GM13976 (cell line): Measurements from ENCODE around the gene CCDC59.

Source experiments
- DNase-seq: peaks from one replicate; pipeline ENCODE4 v3.0.0; 2012; ENCODE audit warnings: low spot score
- in situ Hi-C: fragments of 300-500 bp; cut with MboI; formaldehyde crosslinking; loops from one replicate; pipeline ENCODE4 v1.12.0; 2022; ENCODE audit warnings: low sequenced_read_pairs, mixed read lengths, inconsistent platforms; ENCODE audit not compliant: unreplicated experiment
- TF ChIP-seq, protein P1 (sequence below): IDR thresholded peaks from 2 replicates; pipeline ENCODE4 v1.5.1; 2012; ENCODE audit warnings: borderline replicate concordance, mild to moderate bottlenecking; ENCODE audit not compliant: insufficient read depth; ENCODE audit errors: extremely low read depth, missing control alignments, control extremely low read depth

CCDC59 gene, protein sequence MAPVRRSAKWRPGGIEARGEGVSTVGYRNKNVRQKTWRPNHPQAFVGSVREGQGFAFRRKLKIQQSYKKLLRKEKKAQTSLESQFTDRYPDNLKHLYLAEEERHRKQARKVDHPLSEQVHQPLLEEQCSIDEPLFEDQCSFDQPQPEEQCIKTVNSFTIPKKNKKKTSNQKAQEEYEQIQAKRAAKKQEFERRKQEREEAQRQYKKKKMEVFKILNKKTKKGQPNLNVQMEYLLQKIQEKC

DNA sequence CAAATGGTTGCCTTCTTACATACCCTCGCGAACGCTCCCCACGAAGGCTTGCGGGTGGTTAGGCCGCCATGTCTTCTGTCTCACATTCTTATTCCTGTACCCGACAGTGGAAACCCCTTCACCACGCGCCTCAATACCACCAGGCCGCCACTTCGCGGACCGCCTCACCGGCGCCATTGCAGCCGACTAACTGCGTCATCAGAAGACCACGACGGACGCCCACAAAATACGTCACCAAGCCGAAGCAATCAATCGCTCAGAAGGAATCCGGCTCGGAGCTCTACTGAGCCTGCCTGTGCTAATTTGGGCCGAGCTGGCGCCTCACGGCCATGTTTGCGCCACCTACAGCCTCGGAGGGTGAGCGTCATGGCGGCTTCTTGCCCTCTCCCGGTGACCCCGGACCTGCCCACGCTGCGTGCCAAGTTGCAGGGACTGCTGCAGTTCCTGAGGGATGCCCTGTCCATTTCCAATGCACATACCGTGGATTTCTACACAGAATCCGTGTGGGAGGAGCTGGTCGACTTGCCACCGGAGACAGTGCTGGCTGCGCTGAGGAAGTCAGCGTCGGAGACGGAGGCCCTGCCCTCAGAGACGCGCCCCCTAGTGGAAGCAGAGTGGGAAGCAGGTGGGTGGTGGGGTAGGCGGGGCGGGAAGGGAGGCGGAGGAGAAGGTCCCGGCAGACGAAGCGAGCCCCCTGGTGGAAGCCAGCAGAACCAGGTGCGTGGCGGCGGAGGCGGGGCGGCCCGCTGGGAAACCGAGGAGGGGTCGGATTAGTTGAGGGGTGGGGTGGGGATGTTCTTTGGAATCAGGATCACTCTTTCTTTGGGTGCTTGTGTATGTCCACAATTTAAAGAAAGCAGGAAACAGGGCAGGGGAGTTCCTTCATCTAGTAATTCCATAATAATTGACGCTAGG, at the start of gene CCDC59, which contains the start of gene METTL25:
TSS of gene CCDC59 (minus strand) at position 188 of the 915 bp plus-strand sequence. CDS start at position 177, 11 bp downstream.
TSS of gene METTL25 (plus strand) at position 330 of the 915 bp plus-strand sequence. CDS start at position 367, 37 bp downstream.
- peak; percentile 91 for DNase-seq
- in situ Hi-C loops = no loop called here
- TF ChIP-seq, protein P1, sequence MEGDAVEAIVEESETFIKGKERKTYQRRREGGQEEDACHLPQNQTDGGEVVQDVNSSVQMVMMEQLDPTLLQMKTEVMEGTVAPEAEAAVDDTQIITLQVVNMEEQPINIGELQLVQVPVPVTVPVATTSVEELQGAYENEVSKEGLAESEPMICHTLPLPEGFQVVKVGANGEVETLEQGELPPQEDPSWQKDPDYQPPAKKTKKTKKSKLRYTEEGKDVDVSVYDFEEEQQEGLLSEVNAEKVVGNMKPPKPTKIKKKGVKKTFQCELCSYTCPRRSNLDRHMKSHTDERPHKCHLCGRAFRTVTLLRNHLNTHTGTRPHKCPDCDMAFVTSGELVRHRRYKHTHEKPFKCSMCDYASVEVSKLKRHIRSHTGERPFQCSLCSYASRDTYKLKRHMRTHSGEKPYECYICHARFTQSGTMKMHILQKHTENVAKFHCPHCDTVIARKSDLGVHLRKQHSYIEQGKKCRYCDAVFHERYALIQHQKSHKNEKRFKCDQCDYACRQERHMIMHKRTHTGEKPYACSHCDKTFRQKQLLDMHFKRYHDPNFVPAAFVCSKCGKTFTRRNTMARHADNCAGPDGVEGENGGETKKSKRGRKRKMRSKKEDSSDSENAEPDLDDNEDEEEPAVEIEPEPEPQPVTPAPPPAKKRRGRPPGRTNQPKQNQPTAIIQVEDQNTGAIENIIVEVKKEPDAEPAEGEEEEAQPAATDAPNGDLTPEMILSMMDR = peak; percentile 90

DNA sequence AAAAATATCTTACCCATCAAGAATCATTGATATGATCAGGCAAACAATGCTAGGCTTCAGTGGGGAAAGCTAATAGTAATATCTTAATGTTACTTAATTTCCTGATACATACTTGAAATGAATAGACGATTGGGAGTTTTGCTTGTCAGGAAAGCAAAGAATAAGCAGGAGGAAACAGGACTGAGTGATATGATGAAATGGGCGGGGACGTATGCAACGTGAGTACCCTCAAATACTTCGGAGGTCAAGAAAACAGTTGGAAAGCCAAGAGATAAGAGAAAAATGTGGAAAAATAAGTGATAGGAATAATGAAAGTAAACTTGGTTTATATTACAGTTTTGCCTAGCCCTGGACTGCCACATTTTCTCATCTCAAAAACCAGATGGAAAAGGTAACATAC, 49.3 kb upstream of the CCDC59 start:
- in situ Hi-C loops = no loop called here
- DNase-seq = no peak
- TF ChIP-seq, protein P1 = no peak

DNA sequence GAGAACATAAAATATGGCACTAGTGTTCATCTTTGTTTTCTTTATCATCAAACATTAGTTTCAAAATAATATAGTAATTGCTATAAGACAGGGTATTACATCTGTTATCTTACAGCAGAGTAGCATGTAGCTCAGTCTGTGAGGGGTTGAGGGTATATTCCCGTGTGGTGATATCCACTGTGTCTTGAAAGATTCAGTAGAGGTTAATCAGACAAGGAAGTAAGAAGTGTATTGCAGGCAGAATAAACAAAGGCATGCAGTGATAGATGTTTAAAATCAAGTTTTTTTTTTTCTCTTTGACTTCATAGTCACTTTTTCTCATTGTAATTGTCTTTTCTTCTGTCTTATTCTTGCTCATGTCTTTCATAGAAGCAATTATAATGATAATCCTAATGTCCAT, 48.5 kb upstream of the CCDC59 start:
- in situ Hi-C loops = no loop called here
- TF ChIP-seq, protein P1 = no peak
- DNase-seq = no peak

DNA sequence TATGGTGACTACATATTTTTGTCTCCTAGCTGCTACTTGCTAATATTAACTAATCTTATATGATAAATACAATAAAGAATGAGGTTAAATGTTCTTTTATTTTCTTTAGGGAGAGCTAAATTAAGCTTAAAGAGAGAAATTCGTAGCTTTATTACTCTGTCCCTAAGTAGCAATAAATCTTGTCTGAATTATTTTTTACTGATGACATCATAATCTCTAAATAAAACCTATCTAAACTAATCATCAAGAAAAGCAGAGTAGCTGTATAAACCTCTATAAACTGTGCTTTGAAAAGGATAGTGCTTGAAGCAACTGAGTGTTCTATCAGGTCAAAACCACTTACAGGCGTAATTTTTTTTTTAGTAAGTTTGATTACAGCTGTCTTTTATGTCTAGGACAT, 42.6 kb upstream of the CCDC59 start:
- in situ Hi-C loops = no loop called here
- TF ChIP-seq, protein P1 = no peak
- DNase-seq = no peak

DNA sequence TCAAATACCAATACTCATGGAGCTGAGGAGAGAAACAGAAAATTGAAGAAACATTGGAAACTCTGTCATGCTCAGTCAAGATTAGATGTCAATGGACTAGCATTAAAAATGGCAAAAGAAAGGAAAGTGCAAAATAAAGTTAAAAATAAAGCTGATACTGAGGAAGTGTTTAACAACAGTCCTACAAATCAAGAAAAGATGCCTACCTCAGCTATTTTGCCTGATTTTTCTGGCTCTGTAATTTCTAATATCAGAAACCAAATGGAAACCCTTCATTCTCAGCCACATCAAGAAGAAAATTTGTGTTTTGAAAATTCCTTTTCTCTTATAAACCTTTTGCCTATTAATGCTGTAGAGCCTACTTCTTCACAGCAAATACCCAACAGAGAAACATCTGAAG, 40.7 kb upstream of the CCDC59 start:
- in situ Hi-C loops = loop anchor here (25.0 kb wide), 1 partner anchor 238 kb away; no protein-coding TSS in a partner anchor
- DNase-seq = no peak
- TF ChIP-seq, protein P1 = no peak

DNA sequence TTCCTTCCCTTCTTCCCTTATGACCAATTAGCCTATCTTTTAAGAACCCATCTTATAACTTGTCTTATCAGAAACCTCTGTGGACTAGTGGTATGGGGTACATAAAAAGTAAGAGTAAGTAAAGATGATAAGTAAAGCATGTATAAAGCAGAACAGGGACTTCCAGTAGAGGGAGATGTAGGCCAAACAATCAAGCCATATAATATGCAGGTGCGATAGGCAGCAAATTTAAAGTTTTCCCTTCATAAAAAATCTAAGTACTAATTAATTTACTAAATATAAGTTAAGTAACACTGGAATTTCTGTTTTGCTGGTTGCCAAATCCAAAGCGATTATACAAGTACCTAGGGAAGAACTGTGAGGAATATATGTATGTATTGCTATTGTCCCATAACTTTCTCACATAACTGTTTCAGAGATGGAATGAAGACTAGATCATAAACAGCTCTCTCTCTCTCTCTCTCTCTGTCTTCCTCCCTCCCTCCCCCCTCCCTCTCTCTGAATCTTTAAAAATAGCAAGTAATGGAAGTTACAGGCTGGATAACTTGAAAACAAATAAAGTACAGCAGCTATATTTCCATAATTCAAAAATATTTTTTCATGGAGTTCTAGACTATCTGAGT, 25.9 kb upstream of the CCDC59 start:
- DNase-seq = no peak
- in situ Hi-C loops = loop anchor here (25.0 kb wide), 1 partner anchor 253 kb away; no protein-coding TSS in a partner anchor
- TF ChIP-seq, protein P1 = peak; percentile 58
